ENCODE results near the gene MED29.

DNA sequence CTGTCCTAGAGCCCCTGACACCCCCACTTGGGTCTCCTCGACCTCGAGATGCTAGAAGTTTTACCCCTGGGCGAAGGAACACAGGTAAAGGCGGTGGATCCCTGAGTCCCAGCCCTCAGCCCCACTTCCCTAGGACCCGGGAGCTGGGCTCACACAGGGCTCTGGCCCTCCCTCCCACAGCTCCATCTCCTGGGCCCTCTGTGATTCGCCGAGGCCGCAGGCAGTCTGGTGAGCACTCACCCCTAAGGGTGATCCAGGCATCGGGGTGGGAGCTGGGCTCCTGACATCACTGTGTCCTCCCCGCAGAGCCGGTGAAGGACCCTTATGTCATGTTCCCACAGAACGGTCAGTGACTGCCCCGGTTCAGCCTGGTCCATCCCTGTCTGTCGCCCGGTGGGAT lies 29.6 kb downstream of the MED29 start:
- no peak for TF ChIP-seq POLR2A (IDR thresholded peaks at IDR 0.05)
- TF ChIP-seq, protein P1, sequence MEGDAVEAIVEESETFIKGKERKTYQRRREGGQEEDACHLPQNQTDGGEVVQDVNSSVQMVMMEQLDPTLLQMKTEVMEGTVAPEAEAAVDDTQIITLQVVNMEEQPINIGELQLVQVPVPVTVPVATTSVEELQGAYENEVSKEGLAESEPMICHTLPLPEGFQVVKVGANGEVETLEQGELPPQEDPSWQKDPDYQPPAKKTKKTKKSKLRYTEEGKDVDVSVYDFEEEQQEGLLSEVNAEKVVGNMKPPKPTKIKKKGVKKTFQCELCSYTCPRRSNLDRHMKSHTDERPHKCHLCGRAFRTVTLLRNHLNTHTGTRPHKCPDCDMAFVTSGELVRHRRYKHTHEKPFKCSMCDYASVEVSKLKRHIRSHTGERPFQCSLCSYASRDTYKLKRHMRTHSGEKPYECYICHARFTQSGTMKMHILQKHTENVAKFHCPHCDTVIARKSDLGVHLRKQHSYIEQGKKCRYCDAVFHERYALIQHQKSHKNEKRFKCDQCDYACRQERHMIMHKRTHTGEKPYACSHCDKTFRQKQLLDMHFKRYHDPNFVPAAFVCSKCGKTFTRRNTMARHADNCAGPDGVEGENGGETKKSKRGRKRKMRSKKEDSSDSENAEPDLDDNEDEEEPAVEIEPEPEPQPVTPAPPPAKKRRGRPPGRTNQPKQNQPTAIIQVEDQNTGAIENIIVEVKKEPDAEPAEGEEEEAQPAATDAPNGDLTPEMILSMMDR (IDR thresholded peaks at IDR 0.05): no peak

All from Peyer's patch (tissue), 4 donors.